NB4 (cell line): ENCODE results near the gene SLCO3A1.

ENCODE experiments used
- DNase-seq: peaks from one replicate; pipeline ENCODE4 v3.0.0; 2010; ENCODE audit warnings: low read depth
- H3K4me3 ChIP-seq: one replicate; pipeline ENCODE4 v1.5.1; 2011; ENCODE audit warnings: mild to moderate bottlenecking, low read depth, low read length, moderate library complexity
- MYC ChIP-seq: IDR thresholded peaks from 2 replicates; pipeline ENCODE4 v1.6.1; 2011; ENCODE audit warnings: low read depth, low read length
- POLR2A ChIP-seq: IDR thresholded peaks from 2 replicates; pipeline ENCODE4 v1.6.1; 2011; ENCODE audit warnings: mild to moderate bottlenecking; ENCODE audit not compliant: insufficient read length; ENCODE audit errors: extremely low read depth
- TF ChIP-seq, protein P1 (sequence below): IDR thresholded peaks from 2 replicates; pipeline ENCODE4 v1.6.1; 2011; ENCODE audit warnings: low read depth, low read length
- TF ChIP-seq, protein P2 (sequence below): IDR thresholded peaks from one replicate; pipeline ENCODE4 v1.5.1; 2012; ENCODE audit warnings: low read depth, low read length

SLCO3A1 gene

DNA sequence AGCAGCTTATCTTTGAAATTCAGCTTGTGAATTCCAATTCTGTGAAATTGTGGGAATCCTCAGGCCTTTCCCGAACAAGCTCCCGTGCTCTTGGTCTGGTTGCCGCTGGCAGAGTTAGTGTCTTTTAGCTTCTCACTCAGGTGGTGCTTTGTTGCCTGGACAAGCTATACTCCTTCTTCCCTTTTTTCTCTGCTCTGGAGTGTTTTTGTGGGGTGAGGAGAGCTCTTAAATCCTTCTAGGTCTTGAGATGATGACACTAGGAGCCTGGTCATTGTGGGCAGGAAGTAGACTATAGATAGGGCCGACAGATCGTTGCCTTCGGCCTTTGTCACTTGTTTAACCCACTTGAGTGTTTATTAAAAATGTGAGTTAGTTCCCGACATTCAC is 93.8 kb downstream of the SLCO3A1 start:
- no peak for TF ChIP-seq POLR2A
- no peak for TF ChIP-seq MYC
- TF ChIP-seq, protein P1, sequence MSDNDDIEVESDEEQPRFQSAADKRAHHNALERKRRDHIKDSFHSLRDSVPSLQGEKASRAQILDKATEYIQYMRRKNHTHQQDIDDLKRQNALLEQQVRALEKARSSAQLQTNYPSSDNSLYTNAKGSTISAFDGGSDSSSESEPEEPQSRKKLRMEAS, result no peak
- TF ChIP-seq, protein P2, sequence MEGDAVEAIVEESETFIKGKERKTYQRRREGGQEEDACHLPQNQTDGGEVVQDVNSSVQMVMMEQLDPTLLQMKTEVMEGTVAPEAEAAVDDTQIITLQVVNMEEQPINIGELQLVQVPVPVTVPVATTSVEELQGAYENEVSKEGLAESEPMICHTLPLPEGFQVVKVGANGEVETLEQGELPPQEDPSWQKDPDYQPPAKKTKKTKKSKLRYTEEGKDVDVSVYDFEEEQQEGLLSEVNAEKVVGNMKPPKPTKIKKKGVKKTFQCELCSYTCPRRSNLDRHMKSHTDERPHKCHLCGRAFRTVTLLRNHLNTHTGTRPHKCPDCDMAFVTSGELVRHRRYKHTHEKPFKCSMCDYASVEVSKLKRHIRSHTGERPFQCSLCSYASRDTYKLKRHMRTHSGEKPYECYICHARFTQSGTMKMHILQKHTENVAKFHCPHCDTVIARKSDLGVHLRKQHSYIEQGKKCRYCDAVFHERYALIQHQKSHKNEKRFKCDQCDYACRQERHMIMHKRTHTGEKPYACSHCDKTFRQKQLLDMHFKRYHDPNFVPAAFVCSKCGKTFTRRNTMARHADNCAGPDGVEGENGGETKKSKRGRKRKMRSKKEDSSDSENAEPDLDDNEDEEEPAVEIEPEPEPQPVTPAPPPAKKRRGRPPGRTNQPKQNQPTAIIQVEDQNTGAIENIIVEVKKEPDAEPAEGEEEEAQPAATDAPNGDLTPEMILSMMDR, result no peak
- peak; percentile 89 for DNase-seq
- no peak overlapping the region for H3K4me3 ChIP-seq

DNA sequence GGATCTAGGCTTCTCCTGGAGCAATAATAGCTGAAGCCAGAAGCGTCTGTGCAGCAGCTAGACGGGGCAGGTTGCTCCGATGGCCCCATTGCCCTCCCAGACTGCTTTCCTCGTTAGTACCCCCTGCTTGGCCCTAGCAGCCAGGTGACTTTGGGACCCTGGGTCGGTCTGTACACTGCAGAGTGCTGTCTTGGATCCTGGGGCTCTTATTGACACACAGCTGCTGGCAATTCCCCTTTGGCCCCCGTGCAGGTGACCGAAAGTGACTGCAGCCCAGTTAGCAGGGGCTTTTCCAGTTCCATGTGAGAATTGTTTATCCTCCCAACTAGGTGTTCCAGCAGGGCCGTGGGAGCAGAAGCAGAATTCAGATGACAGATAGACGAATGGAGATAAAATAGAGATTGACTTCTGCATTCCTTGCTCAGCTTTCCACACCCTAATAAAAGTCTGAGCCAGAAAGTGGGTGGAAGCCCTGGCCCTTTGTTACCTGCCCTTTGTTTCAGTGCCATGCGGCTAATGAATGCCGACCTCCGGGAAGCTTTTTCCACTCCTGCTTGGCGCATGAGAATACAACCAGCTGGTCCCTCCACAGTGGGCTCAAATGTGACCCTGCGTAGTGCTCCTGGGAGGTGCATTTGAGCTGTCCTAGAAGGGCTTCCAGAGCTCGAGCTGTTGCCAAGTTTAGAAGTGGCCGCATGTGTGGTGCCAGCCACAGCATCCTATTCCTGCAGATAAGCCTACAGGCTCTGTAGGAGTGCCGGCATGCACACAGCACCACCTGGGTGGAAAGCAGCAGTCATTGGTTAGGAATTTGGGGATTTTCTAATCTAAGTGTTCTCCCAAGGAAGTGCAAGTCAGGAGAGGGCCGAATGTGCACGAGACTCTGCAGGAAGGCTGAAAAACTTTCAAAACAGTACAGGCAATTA is 94.4 kb downstream of the SLCO3A1 start:
- TF ChIP-seq, protein P1, result no peak
- TF ChIP-seq MYC (no peak), POLR2A (no peak)
- TF ChIP-seq, protein P2, result no peak
- no peak for DNase-seq
- H3K4me3 ChIP-seq, result no peak overlapping the region

DNA sequence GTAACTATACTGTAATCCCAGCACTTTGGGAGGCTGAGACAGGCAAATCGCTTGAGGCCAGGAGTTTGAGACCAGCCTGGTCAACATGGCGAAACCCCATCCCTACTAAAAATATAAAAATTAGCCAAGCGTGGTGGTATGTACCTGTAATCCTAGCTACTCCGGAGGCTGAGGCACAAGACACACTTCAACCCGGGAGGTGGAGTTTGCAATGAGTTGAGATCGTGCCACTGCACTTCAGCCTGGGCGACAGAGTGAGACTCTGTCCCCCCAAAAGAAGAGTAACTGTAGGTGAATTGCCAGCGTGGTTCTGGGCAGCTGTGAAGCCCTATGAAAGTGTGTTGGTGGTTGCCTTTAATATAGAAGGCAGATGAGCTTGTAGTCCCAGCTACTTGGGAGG is 95.9 kb downstream of the SLCO3A1 start:
- TF ChIP-seq MYC, result no peak
- TF ChIP-seq, protein P2, result no peak
- TF ChIP-seq POLR2A, result no peak
- TF ChIP-seq, protein P1, result no peak
- no peak for DNase-seq
- H3K4me3 ChIP-seq, result no peak overlapping the region

DNA sequence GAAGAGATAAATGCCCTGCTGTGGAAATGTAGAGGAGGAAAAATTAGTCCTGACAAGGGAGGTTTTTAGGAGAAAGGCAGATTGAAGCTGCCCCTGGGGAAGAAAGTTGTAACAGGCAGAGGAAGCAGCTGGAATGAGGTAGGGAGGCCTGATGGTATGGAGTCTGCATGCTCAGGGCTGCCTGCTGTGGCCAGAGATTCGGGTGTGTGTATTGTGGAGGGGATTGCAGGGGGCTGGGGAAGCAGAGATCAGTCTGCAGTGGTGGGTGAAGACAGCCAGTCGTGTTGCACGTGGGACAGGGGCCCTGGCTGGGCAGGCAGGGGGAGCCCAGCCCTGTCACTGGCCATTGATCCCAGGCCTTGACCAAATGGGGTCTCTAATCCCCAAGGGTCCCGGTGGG is 96.5 kb downstream of the SLCO3A1 start:
- H3K4me3 ChIP-seq, result no peak overlapping the region
- TF ChIP-seq, protein P1, result no peak
- TF ChIP-seq, protein P2, result no peak
- TF ChIP-seq POLR2A (no peak), MYC (no peak)
- no peak for DNase-seq

DNA sequence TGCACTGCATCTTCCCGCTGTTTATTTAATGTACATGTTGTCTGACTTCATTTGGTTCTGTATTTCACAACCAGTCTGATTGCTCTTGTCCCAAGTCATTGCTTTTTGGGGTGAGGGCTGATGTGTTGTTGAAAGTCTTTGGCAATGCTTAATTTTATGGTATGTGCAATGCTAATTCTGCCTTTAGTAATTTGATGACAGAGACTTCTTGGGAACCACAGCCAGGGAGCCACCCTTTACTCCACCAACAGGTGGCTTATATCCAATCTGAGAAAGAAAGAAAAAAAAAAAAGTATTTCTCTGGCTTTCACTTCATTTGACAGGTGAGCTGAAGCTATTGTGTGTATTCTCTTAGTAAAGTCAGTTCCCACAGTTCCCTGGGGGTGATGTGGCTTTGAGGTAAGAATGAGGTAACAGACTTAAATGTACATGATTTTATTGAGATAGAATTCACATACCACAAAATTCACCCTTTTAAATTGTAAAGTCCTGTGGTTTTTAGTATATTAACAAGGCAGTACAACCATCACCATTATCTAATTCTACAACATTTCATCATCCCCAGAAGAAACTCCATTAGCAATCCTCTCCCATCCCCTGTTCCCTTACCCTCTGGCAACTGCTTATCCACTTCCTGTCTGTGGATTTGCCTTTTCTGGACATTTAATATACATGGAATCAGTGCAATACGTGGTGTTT is 97.3 kb downstream of the SLCO3A1 start:
- DNase-seq, result peak; percentile 39
- TF ChIP-seq MYC, result no peak
- TF ChIP-seq, protein P1, result no peak
- TF ChIP-seq POLR2A, result no peak
- TF ChIP-seq, protein P2, result no peak
- no peak overlapping the region for H3K4me3 ChIP-seq
